Measurements from ENCODE around the gene MCTP1.
A peak's percentile ranks its signal among the peaks of the same experiment; 100 is the strongest.

Gene MCTP1

DNA sequence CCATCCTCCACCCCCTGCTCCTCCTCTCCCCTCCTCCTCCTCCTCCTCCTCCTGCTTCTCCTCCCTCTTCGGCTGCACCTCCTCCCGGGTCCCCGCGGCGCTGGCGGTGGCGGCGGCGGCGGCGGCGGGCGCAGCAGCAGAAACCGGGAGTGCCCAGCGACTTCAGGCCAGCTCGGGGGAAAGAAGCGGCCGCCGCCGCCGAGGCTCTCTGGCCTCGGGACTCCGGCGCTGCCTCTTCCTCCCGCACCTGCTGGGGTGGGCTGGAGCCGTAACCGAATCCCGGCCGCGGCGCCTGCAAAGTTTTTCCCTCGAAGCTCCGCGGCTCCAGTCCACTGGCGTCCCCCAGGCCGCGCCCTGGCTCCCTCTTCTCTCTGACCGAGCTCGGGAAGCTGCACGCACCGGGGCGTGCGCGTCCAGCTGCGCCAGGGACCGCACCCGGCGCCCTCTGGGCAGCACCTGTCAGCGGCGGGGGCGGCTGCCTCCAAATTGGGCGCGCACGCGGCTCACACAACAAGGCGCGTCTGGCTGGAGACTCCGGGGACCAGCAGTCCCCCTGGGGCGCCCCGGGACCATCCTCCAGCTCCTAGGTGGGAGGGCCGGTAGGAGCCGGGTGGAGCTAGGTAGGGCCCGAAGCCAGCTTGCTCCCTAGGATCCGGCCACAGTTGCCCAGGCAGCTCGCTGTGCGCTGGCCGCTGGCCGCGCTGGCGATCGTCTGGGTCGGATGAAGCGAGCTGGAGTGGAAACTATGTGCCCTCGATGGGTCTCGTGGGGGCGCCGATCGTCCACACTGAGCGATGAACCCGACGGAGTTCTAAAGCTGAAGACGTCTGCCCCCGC lies at the start of gene MCTP1:
TSS of gene MCTP1 (minus strand) at position 523 of the 837 bp plus-strand sequence.
- FAIRE-seq (no peak), DNase-seq (ENCODE audit: insufficient read length, low spot score) (no peak)

DNA sequence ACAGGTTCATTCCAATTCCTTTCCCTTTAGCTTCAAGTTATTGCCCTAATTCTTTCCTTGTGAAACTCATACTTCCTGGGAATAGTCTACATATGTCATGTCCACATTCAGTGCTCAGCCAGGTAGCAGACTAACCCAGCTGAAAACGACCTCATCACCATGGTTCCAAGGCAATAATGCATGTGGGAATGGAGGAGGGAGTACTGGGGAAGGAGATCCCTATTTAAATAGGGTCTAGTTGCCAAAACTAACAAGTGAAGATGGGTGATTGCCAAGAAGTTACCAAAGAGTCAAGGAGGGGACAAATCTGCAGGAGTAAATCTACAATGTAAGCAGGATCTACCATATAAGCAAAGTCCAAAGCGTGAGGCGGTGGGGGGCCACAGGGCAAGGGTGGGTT lies 47.3 kb upstream of the MCTP1 start:
- DNase-seq (ENCODE audit: insufficient read length, low spot score), result no peak
- no peak for FAIRE-seq

DNA sequence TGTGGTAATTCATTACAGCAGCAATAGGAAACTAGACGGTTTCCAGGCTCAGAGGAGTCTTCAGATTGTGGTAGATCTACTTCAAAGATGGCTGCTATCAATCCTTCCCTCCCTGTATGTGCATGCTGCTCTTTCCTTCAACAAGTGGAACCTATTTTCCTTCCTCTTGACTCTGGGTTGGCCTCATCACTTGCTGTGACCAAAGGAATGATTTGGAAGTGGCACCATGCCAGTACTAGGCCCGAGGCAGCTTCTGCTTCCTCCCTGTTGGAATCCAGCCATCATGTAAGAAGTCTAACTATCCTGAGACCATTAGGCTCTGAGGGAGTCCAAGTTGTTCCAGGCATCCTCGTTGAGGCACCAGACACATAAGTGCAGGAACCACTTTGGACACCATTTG lies 46.5 kb upstream of the MCTP1 start:
- FAIRE-seq (no peak), DNase-seq (ENCODE audit: insufficient read length, low spot score) (no peak)

DNA sequence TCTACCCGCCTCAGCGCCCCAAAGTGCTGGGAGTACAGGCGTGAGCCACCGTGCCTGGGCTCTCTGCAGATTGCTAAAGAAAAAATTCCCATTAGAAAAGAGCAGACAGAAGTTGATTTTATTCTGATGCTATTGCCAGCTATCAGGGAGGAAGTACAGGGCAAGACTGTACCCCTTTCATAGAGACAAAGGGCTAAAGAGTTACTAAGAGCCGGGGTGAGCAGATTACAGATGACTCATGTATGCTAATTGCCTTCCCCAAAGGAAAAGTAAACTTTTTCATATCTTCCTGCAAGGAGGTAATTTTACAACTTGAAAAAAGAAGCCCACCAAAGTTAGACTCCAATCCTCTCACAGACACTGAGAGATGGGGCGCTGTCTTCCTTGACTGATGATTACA lies 42.3 kb upstream of the MCTP1 start:
- DNase-seq (ENCODE audit: insufficient read length, low spot score) (no peak), FAIRE-seq (no peak)

- no peak for DNase-seq (ENCODE audit: insufficient read length, low spot score)
- FAIRE-seq, result no peak
Measured at GRCh38 chr5:95317687-95318086, 32.8 kb upstream of the MCTP1 start.

- no peak for DNase-seq (ENCODE audit: insufficient read length, low spot score)
- FAIRE-seq, result no peak
Measured at GRCh38 chr5:95317085-95317484, 32.2 kb upstream of the MCTP1 start.

- FAIRE-seq, result no peak
Measured at GRCh38 chr5:95304711-95305110, 19.8 kb upstream of the MCTP1 start.

GRCh38 chr5:95298651-95299050 lies 13.8 kb upstream of the MCTP1 start:
- no peak for FAIRE-seq
- DNase-seq (ENCODE audit: insufficient read length, low spot score), result no peak

More at GRCh38 chr5:95304711-95305110, 19.8 kb upstream of the MCTP1 start:
- no peak for DNase-seq (ENCODE audit: insufficient read length, low spot score)

DNA sequence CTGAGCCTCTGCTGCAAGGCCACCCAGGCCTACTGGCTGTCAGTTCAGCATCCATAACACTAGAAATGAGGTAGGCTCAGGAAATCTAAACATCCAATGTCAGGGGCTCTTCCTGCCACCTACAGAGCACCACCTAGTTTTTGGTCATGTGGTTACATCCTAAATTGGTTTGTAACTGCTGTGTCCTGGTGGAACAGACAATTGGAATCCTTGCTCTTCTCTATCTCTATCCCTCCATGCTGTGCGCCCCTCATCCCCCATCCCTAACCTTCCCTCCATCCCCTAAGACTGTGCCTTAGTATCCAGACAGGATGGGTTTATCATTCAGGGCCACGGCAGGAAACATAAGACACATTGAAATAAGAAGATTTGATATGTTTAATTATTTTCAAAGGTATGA lies 11.4 kb upstream of the MCTP1 start:
- DNase-seq (ENCODE audit: insufficient read length, low spot score) (no peak), FAIRE-seq (no peak)

DNA sequence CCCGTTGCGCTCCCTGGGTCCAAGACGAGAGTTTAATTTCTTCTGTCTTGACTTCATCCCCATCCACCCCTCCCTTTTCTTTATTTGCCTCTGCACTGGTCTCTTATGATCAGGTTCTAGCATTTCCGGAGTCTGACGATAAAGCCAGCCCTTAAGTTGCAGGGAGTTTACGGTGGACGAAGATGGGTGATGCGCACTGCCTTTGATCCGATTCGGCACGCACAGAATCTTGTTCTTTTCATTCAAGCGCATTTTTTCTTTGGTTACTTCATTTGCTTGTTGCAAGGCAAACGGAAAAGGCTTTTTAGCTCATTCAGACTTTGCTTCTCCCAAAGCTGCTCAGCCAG lies 488 bp upstream of the MCTP1 start:
- DNase-seq (ENCODE audit: insufficient read length, low spot score) (no peak), FAIRE-seq (no peak)

GRCh38 chr5:95283761-95284571 lies 928 bp downstream of the MCTP1 start:
- peak; percentile 51 for DNase-seq (ENCODE audit: insufficient read length, low spot score)
- FAIRE-seq, result peak; percentile 28

GRCh38 chr5:95283022-95283615 lies 1.8 kb downstream of the MCTP1 start:
- no peak for DNase-seq (ENCODE audit: insufficient read length, low spot score)
- peak; percentile 39 for FAIRE-seq

DNA sequence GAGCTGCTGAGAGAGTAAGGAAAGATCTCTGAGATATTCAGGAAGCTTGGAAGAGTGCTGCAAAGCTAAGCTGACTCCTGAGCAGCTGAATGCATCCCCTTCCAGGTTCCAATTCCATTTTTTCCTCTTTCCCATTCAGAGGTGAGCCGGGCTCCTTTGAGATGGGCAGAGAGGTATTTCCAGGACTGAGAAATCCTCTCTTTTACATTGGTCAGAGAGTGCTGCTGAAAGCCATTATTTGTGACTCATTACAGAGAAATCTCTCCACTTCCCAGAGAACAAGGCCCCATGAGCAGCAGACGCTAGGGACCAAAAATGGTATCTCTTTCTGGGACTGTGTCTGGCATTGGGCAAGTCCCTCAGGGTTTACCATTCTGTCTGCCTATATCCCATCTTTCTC lies 3.7 kb downstream of the MCTP1 start:
- FAIRE-seq, result no peak
- no peak for DNase-seq (ENCODE audit: insufficient read length, low spot score)

DNA sequence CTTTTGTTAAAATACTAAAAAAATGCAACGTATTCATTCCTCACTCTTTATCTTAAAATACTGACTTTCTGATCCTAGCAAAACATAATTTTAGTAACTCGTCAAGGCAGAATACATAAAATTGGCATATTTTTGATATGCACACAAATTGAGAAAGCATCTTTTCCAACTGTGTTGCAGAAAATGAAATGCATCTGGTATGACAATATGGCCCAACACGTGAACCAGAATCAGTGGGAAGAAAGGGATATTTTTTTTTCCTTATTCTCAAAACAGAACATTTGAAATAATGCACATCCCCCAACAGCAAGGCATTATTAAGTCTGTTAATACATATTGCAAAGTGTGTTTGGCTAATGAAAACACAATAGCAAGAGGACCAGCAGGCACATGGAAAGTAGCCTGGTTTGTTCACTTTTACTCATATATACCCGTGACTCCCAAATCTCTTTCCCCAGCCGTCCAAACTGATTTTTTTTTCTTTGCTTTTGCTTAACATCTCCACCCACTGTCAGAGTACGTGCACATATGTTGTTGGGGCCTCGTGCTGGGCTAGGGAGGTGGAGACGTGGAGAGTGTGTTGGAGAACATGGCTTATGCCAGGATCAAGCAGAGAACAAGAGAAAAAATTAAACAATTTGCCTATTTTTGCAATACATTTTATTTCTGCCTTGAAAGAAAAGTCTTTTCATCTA lies 4.3 kb downstream of the MCTP1 start:
- FAIRE-seq (no peak), DNase-seq (ENCODE audit: insufficient read length, low spot score) (no peak)

GRCh38 chr5:95274011-95274410 lies 10.9 kb downstream of the MCTP1 start:
- FAIRE-seq, result no peak
- no peak for DNase-seq (ENCODE audit: insufficient read length, low spot score)

GRCh38 chr5:95272316-95272929 lies 12.5 kb downstream of the MCTP1 start:
- no peak for FAIRE-seq
- DNase-seq (ENCODE audit: insufficient read length, low spot score), result no peak

DNA sequence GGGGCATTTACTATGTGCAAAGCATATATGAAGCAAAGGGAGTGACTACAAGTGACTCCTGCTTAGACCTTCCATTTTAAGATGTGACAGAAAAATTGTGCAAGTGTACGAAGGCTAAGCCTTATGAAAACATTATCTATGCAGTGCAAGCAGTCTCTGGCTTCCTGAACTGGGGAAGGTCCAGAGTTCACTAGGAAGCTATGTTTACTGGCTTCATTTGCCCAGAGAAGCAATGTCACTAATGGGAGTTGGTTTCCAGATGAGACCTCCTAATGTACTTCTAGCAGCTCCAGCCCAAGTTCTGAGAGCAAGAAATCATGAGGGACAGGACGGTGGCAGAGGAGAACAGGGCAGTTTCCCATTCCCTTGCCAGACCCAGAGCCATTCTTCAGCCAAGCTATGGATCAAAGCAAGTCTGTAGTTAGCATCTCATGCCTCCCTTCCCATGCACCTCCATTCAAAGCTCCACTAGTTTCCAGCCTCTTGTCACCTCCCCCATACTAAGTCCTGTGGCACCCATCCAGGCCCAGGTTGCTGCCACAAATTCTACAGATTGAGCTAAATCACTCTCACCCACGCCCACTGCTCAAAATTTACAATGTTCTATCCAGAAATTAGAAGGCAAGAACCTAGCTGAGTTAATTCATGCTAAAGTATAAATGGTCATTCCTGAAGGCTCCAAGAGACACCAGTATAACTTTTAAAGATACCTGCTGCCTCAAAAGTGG lies 21.8 kb downstream of the MCTP1 start:
- no peak for FAIRE-seq
- DNase-seq (ENCODE audit: insufficient read length, low spot score), result no peak

GRCh38 chr5:95261437-95262175 lies 23.3 kb downstream of the MCTP1 start:
- peak; percentile 63 for FAIRE-seq
- DNase-seq (ENCODE audit: insufficient read length, low spot score), result no peak

DNA sequence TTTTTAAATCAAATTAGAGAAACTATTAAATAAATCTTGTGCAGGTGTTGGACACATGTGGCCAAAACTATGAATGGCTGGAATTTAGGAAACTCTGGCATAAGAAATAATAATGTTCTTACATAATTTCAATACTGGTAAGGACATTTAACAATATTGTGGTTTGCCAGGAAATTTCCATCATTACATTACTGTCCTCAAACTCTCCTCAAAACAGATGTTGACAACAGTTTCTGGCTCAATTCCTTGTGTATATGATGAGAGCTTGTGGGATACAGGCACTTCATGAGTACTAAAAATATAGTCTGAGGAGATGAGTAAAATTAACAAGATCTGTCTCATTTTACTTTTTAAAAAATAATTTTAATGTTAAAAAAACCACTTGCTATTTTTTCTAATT lies 27.9 kb downstream of the MCTP1 start:
- FAIRE-seq (no peak), DNase-seq (ENCODE audit: insufficient read length, low spot score) (no peak)
